DMS53 (cell line): Measurements from ENCODE around the gene PCA3.

Experiments used
- DNase-seq: peaks from one replicate; lab custom pipeline; 2025; lab: John Stamatoyannopoulos, UW

PCA3 gene

GRCh38 chr9:76756941-76757673, 7.1 kb upstream of the PCA3 start:
- no peak for DNase-seq

- DNase-seq: no peak
These were observed 5.8 kb upstream of the PCA3 start for GRCh38 chr9:76758476-76758875.

- peak; percentile 67 for DNase-seq
These were observed 4.5 kb upstream of the PCA3 start for GRCh38 chr9:76759732-76760131.

- DNase-seq: peak; percentile 26
These were observed 2.8 kb upstream of the PCA3 start for GRCh38 chr9:76761448-76761847.

GRCh38 chr9:76766126-76766525, 1.9 kb downstream of the PCA3 start:
- no peak for DNase-seq

GRCh38 chr9:76772686-76773445, 8.6 kb downstream of the PCA3 start:
- no peak for DNase-seq

- DNase-seq: no peak
These were observed 20.6 kb downstream of the PCA3 start for GRCh38 chr9:76784881-76785280.

- DNase-seq: no peak
These were observed 21.3 kb downstream of the PCA3 start for GRCh38 chr9:76785501-76785900.

- DNase-seq: no peak
These were observed 23.4 kb downstream of the PCA3 start for GRCh38 chr9:76787677-76788076.

- no peak for DNase-seq
These were observed 25.6 kb downstream of the PCA3 start for GRCh38 chr9:76789840-76790239.

GRCh38 chr9:76793784-76794431, 29.7 kb downstream of the PCA3 start:
- no peak for DNase-seq

- peak; percentile 2 for DNase-seq
These were observed 32.1 kb downstream of the PCA3 start for GRCh38 chr9:76796296-76796695.

GRCh38 chr9:76798527-76798926, 34.3 kb downstream of the PCA3 start:
- no peak for DNase-seq

GRCh38 chr9:76799473-76799872, 35.2 kb downstream of the PCA3 start:
- no peak for DNase-seq

- DNase-seq: no peak
These were observed 36.7 kb downstream of the PCA3 start for GRCh38 chr9:76800901-76801300.

- no peak for DNase-seq
These were observed 38.8 kb downstream of the PCA3 start for GRCh38 chr9:76803083-76803482.

- no peak for DNase-seq
These were observed 39.5 kb downstream of the PCA3 start for GRCh38 chr9:76803762-76804161.

- DNase-seq: no peak
These were observed 44.4 kb downstream of the PCA3 start for GRCh38 chr9:76808636-76809035.

- DNase-seq: peak; percentile 70
These were observed 46.2 kb downstream of the PCA3 start for GRCh38 chr9:76810377-76810957.

- no peak for DNase-seq
These were observed 48.4 kb downstream of the PCA3 start for GRCh38 chr9:76812591-76812990.

- peak; percentile 94 for DNase-seq
These were observed 53.3 kb downstream of the PCA3 start for GRCh38 chr9:76817489-76817888.

GRCh38 chr9:76818271-76818670, 54.0 kb downstream of the PCA3 start:
- peak; percentile 90 for DNase-seq

GRCh38 chr9:76820431-76820830, 56.2 kb downstream of the PCA3 start:
- no peak for DNase-seq
